ENCODE results near the gene ARGLU1.

The ARGLU1 gene

DNA sequence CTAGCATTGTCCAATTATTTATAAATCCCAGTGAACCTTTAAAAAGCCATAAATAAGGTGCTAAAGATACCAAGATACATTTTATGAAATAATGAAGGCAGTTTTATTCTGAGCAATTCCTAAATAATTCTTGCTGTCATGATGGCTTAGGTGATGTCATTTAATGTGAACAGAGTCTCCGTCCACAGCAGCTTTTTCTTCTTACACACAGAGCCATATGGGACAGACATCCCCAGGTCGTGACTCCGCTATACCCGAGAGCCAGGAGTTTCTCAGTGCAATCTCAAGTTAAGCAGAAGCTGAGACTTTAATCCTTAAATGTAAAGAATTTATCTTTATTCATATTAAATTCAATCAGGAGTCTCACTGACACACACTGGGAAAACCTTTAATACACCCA lies 62.2 kb downstream of the ARGLU1 start:
- ChIA-PET POLR2A (no interaction called here), CTCF (no interaction called here)
- no peak for DNase-seq (ENCODE audit: extremely low spot score)
- TF ChIP-seq SUZ12 (IDR thresholded peaks at IDR 0.05): no peak
- TF ChIP-seq FOXK2 (IDR thresholded peaks at IDR 0.05): no peak
- TF ChIP-seq CTBP1 (IDR thresholded peaks at IDR 0.05; ENCODE audit: borderline replicate concordance): no peak
- TF ChIP-seq L3MBTL2 (conservative IDR thresholded peaks at IDR 0.05): no peak
- TF ChIP-seq HDGF (IDR thresholded peaks at IDR 0.05; ENCODE audit: borderline replicate concordance): no peak
- no peak for TF ChIP-seq FOXA1 (IDR thresholded peaks at IDR 0.05)
- TF ChIP-seq ARNT (IDR thresholded peaks at IDR 0.05): no peak
- TF ChIP-seq LEF1 (IDR thresholded peaks at IDR 0.05; ENCODE audit: borderline replicate concordance): no peak
- TF ChIP-seq, protein P1, sequence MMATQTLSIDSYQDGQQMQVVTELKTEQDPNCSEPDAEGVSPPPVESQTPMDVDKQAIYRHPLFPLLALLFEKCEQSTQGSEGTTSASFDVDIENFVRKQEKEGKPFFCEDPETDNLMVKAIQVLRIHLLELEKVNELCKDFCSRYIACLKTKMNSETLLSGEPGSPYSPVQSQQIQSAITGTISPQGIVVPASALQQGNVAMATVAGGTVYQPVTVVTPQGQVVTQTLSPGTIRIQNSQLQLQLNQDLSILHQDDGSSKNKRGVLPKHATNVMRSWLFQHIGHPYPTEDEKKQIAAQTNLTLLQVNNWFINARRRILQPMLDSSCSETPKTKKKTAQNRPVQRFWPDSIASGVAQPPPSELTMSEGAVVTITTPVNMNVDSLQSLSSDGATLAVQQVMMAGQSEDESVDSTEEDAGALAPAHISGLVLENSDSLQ (IDR thresholded peaks at IDR 0.05): no peak
- TF ChIP-seq FOXM1 (IDR thresholded peaks at IDR 0.05; ENCODE audit: borderline replicate concordance): no peak

DNA sequence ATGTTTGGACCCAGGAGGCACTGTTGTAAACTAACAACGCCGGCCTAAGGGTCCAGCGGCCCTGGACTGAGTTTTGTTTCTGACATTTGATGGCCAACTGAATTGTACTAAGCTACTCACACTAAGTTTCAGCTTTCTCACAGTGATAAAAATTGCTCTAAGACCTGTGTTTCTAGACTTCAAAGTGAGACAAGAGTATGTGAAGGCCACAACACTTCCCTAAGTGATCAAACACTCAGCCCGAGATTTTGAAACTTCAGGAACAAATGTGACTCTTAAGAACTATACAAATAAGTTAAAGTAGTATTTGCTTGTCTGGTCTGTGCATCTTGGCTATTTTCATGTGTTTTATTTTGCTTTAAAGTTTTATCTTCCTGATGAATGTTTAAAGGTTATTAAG lies 62.6 kb downstream of the ARGLU1 start:
- ChIA-PET POLR2A (interaction anchor here (0.5 kb wide), 1 partner anchor 121 kb away, joined by 3 read pairs; no protein-coding TSS in a partner anchor), CTCF (no interaction called here)
- DNase-seq (ENCODE audit: extremely low spot score): no peak
- no peak for TF ChIP-seq NFRKB (IDR thresholded peaks at IDR 0.05)
- no peak for TF ChIP-seq FOXA1 (IDR thresholded peaks at IDR 0.05)
- no peak for TF ChIP-seq SP1 (IDR thresholded peaks at IDR 0.05)
- no peak for TF ChIP-seq SUZ12 (IDR thresholded peaks at IDR 0.05)
- TF ChIP-seq, protein P1 (IDR thresholded peaks at IDR 0.05): no peak
- TF ChIP-seq HDGF (IDR thresholded peaks at IDR 0.05; ENCODE audit: borderline replicate concordance): no peak
- no peak for TF ChIP-seq L3MBTL2 (conservative IDR thresholded peaks at IDR 0.05)
- TF ChIP-seq LEF1 (IDR thresholded peaks at IDR 0.05; ENCODE audit: borderline replicate concordance): no peak
- TF ChIP-seq BHLHE40 (IDR thresholded peaks at IDR 0.05; ENCODE audit: borderline replicate concordance): no peak
- TF ChIP-seq ZNF384 (IDR thresholded peaks at IDR 0.05): no peak

DNA sequence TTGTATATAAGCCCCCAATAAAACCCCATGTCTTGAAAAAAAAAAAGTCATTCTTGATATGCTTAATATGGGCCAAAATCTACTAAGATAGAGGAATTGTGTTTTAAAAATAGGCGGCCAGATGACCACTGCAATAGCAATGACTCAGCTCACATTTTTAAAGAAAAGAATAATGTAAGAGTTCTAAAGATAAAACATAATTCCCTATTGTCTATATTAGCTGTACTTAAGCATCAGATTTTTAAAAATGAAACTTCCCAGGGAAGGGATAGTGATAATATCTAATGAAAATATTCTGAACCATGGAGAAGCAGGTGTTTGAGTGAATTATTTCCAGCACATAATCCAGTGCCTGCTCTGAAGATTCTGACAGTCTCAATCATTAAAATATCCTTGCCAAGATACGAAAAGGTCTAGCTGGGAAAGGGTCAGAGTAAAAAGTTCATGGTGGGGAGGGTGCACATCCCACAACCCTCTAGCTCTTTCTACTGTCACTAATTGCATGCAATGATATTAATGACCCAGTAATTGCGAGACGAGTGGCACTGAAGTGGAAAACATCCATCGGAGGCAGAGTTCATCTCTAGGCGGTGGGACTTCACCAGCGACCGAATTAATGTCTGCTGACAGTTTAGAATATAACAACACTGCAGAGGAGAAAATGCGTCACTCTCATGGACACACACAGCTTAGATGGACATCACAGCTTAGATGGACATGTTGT lies 64.0 kb downstream of the ARGLU1 start:
- DNase-seq (ENCODE audit: extremely low spot score): no peak
- ChIA-PET CTCF (no interaction called here), POLR2A (interaction anchor here (0.9 kb wide), 1 partner anchor 38 kb away, joined by 3 read pairs; no protein-coding TSS in a partner anchor)
- TF ChIP-seq ELF4 (IDR thresholded peaks at IDR 0.05) (no peak), FOXM1 (IDR thresholded peaks at IDR 0.05; ENCODE audit: borderline replicate concordance) (no peak), LEF1 (IDR thresholded peaks at IDR 0.05; ENCODE audit: borderline replicate concordance) (no peak), SUZ12 (IDR thresholded peaks at IDR 0.05) (no peak), ARNT (IDR thresholded peaks at IDR 0.05) (no peak), FOXA1 (IDR thresholded peaks at IDR 0.05) (no peak), HDGF (IDR thresholded peaks at IDR 0.05; ENCODE audit: borderline replicate concordance) (no peak), SP1 (IDR thresholded peaks at IDR 0.05) (no peak), CTBP1 (IDR thresholded peaks at IDR 0.05; ENCODE audit: borderline replicate concordance) (no peak), TARDBP (IDR thresholded peaks at IDR 0.05) (no peak)
- TF ChIP-seq, protein P1 (IDR thresholded peaks at IDR 0.05): no peak

DNA sequence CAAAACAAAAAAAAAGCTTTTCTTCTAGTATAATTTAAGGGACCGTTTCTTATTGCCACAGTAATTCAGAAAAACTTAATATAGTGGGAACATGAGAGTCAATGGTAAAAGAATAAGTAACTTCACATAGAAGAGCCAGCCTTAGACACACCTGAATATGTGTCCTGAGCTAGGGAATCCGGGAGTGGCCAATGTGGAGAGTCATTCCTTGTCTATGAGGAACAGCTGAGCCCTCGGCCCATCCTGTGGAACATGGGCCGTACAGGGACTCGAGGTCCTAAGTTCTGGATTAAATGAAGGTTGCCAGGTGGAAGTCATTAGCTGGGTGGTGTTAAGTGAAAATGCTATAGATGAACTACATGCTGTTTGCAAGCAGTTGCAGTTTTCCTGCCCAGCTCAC lies 64.7 kb downstream of the ARGLU1 start:
- no peak for DNase-seq (ENCODE audit: extremely low spot score)
- CTCF ChIA-PET: no interaction called here
- POLR2A ChIA-PET: interaction anchor here (0.9 kb wide), 1 partner anchor 37 kb away, joined by 3 read pairs; no protein-coding TSS in a partner anchor
- TF ChIP-seq ZNF384 (IDR thresholded peaks at IDR 0.05) (no peak), CTBP1 (IDR thresholded peaks at IDR 0.05; ENCODE audit: borderline replicate concordance) (no peak), SUZ12 (IDR thresholded peaks at IDR 0.05) (no peak), NFRKB (IDR thresholded peaks at IDR 0.05) (no peak), ARNT (IDR thresholded peaks at IDR 0.05) (no peak), SP1 (IDR thresholded peaks at IDR 0.05) (no peak)
- TF ChIP-seq, protein P1 (IDR thresholded peaks at IDR 0.05): no peak

DNA sequence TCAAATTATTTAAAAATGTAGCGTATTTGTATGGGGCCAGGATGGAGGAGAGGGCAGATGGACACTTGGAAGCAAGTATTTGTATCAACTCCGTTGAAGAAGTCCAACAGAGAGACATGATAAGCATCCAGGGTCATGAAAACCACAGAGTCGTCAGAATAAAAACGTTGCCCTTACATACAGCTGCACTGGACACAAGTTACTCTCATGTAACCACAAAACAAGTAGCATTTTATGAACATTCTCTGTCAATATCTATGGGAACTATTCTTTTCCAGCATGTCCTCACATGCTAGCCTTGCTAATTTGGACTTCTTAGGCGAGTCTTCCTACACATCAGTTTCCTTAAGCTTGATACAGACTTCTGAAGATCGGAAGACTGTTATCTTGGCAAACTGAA lies 67.5 kb downstream of the ARGLU1 start:
- TF ChIP-seq FOXM1 (IDR thresholded peaks at IDR 0.05; ENCODE audit: borderline replicate concordance) (no peak), TARDBP (IDR thresholded peaks at IDR 0.05) (no peak), CTBP1 (IDR thresholded peaks at IDR 0.05; ENCODE audit: borderline replicate concordance) (no peak), L3MBTL2 (conservative IDR thresholded peaks at IDR 0.05) (no peak), NFRKB (IDR thresholded peaks at IDR 0.05) (no peak), HDGF (IDR thresholded peaks at IDR 0.05; ENCODE audit: borderline replicate concordance) (no peak), FOXA1 (IDR thresholded peaks at IDR 0.05) (no peak), FOXK2 (IDR thresholded peaks at IDR 0.05) (no peak), SUZ12 (IDR thresholded peaks at IDR 0.05) (no peak), SP1 (IDR thresholded peaks at IDR 0.05) (no peak), BHLHE40 (IDR thresholded peaks at IDR 0.05; ENCODE audit: borderline replicate concordance) (no peak)
- TF ChIP-seq, protein P1 (IDR thresholded peaks at IDR 0.05): no peak
- CTCF ChIA-PET: no interaction called here
- POLR2A ChIA-PET: no interaction called here
- no peak for DNase-seq (ENCODE audit: extremely low spot score)
